Measurements from ENCODE around the gene COPG2.

- TF ChIP-seq CTCF (conservative IDR thresholded peaks at IDR 0.05; ENCODE audit: low read depth, low read length) = no peak
- TF ChIP-seq EZH2 (IDR thresholded peaks at IDR 0.05; ENCODE audit: borderline replicate concordance, low read depth, low read length, poor library complexity, severe bottlenecking) = no peak
These were observed 29.2 kb downstream of the COPG2 start for GRCh38 chr7:130639388-130639787.
